Fibroblast of pulmonary artery (primary cell): ENCODE measurements around the gene SLC43A2.
"Not testable (repeated sequence)": the region's sequence is repeated elsewhere in the genome, so short reads cannot be mapped to it uniquely, and the experiment has no call there.

Source experiments
- DNase-seq: peaks from one replicate; pipeline ENCODE4 v3.0.0-alpha.2; 2010; ENCODE audit warnings: low read depth
- H3K4me3 ChIP-seq: replicated peaks from 2 replicates; pipeline ENCODE4 v1.5.1; 2011; ENCODE audit warnings: low read depth, mild to moderate bottlenecking, control low read depth, low read length, moderate library complexity
- TF ChIP-seq, protein P1 (sequence below): IDR thresholded peaks from 2 replicates; pipeline ENCODE4 v1.5.1; 2011; ENCODE audit warnings: mild to moderate bottlenecking, control low read depth, low read length, inconsistent platforms; ENCODE audit errors: missing control alignments

SLC43A2 gene

DNA sequence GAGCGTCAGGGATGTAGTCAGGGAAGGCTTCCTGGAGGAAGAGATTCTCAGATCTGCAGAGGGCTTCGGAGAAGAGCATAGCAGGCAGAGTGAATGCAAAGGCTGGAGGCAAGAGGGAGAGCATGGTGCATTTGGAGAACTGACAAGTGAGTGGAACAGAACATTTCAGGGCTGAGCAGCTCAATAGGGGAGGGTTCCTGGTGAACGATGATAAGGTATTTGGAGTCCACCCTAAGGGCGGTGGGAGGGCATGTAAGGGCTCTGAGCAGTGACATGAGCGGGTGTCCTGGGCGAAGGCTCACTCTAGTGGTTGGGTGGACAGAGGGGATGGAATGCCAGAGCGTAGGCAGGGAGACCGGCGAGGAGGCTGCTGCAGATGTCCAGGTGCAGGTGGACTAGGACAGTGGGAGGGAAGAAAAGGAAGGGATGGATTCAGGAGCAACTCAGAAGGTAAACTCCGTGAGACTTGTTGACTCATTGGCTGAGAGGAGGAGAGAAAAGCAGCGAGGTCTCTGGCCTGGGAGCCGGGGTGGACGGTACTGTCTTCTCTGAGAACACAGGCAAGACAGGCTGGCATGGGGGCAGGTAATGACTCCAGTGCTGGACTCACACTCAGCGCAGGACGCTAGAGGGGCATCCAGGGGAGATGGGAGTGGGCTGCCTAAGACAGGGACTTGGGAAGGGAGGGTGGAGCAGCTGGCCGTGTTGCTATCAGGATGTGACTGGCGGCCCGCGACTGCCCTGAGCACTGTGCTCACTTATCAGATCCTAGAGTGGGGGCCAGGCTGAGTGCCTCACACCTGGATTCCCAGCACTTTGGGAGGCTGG lies 64.6 kb downstream of the SLC43A2 start:
- H3K4me3 ChIP-seq: no peak overlapping the region
- TF ChIP-seq, protein P1, sequence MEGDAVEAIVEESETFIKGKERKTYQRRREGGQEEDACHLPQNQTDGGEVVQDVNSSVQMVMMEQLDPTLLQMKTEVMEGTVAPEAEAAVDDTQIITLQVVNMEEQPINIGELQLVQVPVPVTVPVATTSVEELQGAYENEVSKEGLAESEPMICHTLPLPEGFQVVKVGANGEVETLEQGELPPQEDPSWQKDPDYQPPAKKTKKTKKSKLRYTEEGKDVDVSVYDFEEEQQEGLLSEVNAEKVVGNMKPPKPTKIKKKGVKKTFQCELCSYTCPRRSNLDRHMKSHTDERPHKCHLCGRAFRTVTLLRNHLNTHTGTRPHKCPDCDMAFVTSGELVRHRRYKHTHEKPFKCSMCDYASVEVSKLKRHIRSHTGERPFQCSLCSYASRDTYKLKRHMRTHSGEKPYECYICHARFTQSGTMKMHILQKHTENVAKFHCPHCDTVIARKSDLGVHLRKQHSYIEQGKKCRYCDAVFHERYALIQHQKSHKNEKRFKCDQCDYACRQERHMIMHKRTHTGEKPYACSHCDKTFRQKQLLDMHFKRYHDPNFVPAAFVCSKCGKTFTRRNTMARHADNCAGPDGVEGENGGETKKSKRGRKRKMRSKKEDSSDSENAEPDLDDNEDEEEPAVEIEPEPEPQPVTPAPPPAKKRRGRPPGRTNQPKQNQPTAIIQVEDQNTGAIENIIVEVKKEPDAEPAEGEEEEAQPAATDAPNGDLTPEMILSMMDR: no peak
- no peak for DNase-seq

DNA sequence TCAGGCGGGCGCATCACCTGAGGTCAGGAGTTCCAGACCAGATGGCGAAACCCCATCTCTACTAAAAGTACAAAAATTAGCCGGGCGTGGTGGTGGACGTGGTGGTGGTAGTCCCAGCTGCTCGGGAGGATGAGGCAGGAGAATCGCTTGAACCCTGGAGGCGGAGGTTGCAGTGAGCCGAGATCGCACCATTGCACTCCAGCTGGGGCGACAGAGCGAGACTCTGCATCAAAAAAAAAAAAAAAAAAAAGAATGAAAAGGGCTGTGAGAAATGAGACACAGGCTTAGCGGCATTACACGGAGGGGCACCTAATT lies 65.2 kb downstream of the SLC43A2 start:
- not testable (repeated sequence) for DNase-seq, H3K4me3 ChIP-seq

DNA sequence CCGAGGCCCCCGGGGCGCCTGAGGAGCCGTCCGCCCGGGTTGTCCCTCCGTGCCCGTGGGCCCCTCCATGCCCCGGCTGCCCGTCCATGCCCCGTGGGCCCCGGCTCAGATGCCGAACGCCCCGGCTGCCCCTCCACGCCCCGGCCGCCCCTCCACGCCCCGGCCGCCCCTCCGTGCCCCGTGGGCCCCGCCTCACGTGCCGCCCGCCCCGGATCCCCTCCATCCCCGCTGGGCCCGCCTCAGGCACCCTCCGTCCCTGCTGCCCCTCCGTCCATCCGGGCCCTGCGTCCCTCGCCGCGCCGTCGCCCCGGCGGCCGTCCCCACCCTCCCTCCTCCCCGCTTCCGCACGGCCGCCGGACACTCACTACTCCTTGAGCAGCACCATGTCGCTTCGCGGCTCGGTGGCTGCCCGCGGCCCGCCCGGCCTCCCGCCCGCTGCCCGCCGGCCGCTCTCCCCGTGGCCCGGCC lies 66.4 kb downstream of the SLC43A2 start:
- DNase-seq: no peak
- TF ChIP-seq, protein P1: no peak
- H3K4me3 ChIP-seq: peak overlapping the region; percentile 69

DNA sequence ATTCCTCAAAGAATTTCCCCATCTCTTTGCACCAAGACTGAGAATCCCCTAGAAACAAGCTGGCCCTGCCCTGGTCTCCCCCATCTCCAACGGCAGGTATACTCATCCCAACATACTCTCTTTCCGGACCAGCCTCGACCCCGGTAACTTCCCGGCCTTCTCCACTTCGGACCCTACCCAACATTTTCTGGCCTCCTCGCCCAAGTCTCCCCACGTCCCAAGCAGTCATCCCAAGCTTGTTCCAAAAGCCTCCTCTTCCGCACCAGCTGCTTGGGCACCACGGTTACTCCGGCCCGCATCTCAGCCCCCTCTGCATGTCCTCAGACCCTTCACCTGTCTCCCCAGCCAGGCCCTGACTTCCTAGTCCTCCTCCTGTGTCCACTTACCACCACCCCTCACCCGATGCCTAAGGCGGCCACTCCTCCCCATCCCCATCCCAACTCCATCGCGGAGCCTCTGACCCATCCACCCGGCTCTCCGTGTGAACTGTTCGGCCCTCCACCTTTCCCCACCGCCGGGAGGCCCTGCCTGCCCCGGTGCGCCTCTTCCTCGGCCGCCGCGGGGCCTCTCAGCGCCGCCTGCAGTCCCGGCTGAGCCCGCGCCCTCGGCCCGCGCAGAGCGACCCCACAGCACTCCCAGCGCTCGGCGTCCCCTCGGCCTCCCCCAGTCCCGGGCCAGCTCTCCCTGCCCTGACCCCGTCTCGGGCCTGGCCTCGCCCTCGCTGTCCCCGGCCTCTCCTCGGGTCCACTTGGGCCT lies 67.0 kb downstream of the SLC43A2 start:
- TF ChIP-seq, protein P1: no peak
- peak; percentile 16 for DNase-seq
- peak overlapping the region; percentile 69 for H3K4me3 ChIP-seq

DNA sequence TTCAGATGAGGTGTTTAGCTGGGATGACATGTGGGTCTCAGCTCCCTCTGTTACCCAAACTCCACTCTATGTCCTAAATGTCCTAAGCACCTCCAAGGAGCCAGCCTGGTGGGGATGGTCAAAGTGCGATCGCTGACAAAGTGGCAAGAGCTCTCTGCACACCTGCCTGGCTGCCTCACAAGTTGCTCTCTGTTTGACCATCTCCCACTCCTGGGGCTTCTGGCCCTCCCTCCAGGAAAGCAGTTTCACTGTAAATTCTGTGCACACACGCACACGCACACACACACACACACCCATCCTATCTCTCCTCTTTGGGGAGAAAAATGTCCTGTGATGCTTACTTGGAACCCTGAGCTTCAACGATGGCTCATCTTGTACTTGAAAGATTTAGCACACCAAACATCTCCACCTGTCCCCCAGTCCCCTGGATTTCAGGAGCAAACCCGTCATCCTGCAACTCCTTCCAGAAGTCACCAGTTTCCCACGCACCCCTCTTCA lies 67.7 kb downstream of the SLC43A2 start:
- DNase-seq: no peak
- H3K4me3 ChIP-seq: peak overlapping the region; percentile 69
- TF ChIP-seq, protein P1: no peak

DNA sequence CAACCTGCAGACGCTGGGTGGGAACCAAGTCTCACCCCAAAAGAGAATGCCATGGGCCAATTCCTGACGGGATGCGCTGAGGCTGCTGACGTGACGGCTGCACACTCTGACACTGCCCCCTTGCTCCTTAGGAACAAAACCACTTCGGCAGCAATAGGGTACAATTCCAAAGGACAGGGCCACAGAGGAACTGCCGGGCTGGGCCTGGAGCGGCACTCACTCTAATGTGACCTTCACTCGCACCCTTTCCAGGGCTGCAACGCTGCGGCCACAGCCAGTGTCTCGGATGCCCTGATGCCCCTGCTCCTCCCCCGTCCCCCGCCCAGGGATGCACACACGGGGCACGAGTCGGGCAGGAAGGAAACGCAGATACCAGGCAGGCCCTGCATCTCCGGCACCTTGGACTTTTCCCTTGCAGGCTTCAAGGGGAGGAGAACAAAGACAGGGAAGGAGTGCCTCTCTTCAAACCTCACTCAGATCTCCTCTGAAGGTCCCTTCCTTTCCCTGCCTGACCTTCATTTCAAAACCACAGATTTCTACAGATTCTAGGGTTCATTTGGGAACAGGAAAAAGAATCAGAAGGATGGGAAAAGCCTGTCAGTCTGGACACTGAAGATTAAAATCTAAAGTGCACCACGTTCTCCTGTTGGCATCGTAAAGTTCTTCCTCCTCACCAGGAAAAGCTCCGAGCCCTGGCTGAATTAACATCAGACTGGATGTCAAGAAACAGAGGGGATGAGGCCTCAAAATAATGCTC lies 68.4 kb downstream of the SLC43A2 start:
- H3K4me3 ChIP-seq: no peak overlapping the region
- DNase-seq: no peak
- TF ChIP-seq, protein P1: no peak
